ENCODE results near the gene KATNA1. TPM values are rescaled to one million over a fixed set of nuclear protein-coding genes. Genes with fewer than 3 reads are reported as not detected.

KATNA1 gene
- total and polyA plus RNA-seq, 9 of the 15 experiments (the other 6 are each of a cell fraction or from before 2014, with no cell fraction given), result 22.5 to 76.9 (median 45.0) TPM

DNA sequence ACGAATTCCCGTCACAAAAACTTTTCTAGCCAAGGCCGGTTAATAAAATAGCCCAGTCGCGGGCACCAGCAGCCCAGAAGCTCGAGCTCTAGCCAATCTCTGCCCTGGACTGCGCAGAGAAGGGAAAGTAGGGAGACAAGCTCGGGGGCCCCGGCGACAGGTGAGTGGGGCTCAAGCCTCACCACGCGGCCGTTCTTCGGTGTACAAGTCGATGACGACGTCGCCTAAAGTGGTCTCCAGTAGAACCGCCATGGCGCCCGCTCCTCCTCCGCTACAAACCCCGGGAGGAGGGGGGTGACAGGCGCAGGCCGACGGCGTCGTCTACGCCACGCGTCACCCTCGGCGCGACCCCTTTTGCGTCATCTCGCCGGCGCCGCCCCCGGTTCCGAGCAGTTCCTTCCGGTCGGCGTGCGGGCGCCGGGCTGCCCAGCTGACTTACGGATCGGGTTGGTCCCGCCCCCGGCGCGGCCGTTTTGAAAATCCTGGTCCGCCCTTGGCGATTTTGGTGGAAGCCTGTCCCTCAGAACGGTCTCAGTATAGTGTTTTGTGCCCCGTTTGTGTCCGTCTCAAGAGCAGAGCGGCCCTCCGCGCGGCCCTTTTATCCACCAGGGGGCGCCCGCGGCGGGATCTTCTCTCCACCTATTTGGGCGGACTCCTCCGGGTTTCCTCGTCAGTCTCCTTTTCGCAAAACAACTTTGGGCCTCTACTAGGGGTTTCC lies 102.6 kb downstream of the KATNA1 start, which contains the start of gene PPIL4 (continued):
- TF ChIP-seq, protein P1, sequence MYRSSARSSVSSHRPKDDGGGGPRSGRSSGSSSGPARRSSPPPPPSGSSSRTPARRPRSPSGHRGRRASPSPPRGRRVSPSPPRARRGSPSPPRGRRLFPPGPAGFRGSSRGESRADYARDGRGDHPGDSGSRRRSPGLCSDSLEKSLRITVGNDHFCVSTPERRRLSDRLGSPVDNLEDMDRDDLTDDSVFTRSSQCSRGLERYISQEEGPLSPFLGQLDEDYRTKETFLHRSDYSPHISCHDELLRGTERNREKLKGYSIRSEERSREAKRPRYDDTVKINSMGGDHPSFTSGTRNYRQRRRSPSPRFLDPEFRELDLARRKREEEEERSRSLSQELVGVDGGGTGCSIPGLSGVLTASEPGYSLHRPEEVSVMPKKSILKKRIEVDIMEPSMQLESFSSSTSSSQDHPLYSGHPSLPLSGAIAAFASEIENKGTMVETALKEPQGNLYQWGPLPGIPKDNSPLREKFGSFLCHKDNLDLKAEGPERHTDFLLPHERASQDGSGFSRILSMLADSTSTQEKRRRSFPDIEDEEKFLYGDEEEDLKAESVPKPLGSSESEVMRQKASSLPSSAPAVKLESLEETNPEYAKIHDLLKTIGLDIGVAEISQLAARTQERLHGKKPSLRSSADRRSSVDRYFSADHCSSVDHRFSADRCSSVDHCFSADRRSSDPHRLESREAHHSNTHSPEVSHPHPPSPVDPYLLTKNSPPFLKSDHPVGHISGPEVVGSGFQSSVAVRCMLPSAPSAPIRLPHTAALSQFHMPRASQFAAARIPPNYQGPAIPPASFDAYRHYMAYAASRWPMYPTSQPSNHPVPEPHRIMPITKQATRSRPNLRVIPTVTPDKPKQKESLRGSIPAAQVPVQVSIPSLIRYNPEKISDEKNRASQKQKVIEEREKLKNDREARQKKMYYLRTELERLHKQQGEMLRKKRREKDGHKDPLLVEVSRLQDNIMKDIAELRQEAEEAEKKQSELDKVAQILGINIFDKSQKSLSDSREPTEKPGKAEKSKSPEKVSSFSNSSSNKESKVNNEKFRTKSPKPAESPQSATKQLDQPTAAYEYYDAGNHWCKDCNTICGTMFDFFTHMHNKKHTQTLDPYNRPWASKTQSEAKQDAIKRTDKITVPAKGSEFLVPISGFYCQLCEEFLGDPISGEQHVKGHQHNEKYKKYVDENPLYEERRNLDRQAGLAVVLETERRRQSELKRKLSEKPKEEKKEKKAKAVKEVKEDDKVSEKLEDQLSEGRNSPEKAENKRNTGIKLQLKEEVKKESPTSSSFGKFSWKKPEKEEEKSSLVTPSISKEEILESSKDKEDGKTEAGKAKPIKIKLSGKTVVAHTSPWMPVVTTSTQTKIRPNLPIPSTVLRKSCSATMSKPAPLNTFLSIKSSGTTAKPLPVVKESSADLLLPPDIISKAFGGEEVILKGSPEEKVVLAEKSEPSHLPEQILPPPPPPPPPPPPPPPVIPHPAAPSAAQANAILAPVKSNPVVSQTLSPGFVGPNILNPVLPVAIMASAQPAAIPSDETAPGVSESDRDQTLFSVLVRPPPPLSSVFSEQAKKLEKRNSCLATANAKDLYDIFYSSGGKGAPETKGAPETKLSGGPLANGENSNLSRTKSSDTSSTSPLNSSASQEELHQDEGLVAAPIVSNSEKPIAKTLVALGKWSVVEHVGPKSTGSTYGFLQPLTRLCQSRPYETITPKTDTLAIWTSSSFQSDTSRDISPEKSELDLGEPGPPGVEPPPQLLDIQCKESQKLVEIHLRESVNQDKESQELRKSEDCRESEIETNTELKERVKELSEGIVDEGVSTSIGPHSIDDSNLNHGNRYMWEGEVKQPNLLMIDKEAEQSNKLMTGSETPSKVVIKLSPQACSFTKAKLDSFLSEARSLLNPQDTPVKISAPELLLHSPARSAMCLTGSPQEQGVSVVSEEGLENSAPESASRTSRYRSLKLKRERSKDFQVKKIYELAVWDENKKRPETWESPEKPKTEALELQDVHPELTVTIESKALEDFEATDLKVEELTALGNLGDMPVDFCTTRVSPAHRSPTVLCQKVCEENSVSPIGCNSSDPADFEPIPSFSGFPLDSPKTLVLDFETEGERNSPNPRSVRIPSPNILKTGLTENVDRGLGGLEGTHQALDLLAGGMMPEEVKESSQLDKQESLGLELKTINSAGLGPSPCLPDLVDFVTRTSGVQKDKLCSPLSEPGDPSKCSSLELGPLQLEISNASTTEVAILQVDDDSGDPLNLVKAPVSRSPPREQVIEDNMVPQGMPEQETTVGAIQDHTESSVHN (IDR thresholded peaks at IDR 0.05; ENCODE audit: borderline replicate concordance in 1 of 2, low read depth in 1 of 2), result no peak
- TF ChIP-seq RBBP5 (IDR thresholded peaks at IDR 0.05; ENCODE audit: borderline replicate concordance, insufficient read depth, low read length, poor library complexity, severe bottlenecking), result peak; percentile 91
- TF ChIP-seq, protein P2, sequence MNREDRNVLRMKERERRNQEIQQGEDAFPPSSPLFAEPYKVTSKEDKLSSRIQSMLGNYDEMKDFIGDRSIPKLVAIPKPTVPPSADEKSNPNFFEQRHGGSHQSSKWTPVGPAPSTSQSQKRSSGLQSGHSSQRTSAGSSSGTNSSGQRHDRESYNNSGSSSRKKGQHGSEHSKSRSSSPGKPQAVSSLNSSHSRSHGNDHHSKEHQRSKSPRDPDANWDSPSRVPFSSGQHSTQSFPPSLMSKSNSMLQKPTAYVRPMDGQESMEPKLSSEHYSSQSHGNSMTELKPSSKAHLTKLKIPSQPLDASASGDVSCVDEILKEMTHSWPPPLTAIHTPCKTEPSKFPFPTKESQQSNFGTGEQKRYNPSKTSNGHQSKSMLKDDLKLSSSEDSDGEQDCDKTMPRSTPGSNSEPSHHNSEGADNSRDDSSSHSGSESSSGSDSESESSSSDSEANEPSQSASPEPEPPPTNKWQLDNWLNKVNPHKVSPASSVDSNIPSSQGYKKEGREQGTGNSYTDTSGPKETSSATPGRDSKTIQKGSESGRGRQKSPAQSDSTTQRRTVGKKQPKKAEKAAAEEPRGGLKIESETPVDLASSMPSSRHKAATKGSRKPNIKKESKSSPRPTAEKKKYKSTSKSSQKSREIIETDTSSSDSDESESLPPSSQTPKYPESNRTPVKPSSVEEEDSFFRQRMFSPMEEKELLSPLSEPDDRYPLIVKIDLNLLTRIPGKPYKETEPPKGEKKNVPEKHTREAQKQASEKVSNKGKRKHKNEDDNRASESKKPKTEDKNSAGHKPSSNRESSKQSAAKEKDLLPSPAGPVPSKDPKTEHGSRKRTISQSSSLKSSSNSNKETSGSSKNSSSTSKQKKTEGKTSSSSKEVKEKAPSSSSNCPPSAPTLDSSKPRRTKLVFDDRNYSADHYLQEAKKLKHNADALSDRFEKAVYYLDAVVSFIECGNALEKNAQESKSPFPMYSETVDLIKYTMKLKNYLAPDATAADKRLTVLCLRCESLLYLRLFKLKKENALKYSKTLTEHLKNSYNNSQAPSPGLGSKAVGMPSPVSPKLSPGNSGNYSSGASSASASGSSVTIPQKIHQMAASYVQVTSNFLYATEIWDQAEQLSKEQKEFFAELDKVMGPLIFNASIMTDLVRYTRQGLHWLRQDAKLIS (CRISPR knock-in tag; IDR thresholded peaks at IDR 0.05), result no peak; the same call in 1 of the 2 replicates
- no peak; the same call in none of the 2 replicates for TF ChIP-seq CC2D1A (IDR thresholded peaks at IDR 0.05)
- TF ChIP-seq HNRNPH1 (optimal IDR thresholded peaks at IDR 0.05; ENCODE audit: low read depth, low read length), result no peak
- TF ChIP-seq ZNF347 (CRISPR knock-in tag; IDR thresholded peaks at IDR 0.05; ENCODE audit: low read depth), result no peak
- TF ChIP-seq, protein P3, sequence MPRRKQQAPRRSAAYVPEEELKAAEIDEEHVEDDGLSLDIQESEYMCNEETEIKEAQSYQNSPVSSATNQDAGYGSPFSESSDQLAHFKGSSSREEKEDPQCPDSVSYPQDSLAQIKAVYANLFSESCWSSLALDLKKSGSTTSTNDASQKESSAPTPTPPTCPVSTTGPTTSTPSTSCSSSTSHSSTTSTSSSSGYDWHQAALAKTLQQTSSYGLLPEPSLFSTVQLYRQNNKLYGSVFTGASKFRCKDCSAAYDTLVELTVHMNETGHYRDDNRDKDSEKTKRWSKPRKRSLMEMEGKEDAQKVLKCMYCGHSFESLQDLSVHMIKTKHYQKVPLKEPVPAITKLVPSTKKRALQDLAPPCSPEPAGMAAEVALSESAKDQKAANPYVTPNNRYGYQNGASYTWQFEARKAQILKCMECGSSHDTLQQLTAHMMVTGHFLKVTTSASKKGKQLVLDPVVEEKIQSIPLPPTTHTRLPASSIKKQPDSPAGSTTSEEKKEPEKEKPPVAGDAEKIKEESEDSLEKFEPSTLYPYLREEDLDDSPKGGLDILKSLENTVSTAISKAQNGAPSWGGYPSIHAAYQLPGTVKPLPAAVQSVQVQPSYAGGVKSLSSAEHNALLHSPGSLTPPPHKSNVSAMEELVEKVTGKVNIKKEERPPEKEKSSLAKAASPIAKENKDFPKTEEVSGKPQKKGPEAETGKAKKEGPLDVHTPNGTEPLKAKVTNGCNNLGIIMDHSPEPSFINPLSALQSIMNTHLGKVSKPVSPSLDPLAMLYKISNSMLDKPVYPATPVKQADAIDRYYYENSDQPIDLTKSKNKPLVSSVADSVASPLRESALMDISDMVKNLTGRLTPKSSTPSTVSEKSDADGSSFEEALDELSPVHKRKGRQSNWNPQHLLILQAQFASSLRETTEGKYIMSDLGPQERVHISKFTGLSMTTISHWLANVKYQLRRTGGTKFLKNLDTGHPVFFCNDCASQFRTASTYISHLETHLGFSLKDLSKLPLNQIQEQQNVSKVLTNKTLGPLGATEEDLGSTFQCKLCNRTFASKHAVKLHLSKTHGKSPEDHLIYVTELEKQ (CRISPR knock-in tag; IDR thresholded peaks at IDR 0.05), result no peak
- TF ChIP-seq, protein P4, sequence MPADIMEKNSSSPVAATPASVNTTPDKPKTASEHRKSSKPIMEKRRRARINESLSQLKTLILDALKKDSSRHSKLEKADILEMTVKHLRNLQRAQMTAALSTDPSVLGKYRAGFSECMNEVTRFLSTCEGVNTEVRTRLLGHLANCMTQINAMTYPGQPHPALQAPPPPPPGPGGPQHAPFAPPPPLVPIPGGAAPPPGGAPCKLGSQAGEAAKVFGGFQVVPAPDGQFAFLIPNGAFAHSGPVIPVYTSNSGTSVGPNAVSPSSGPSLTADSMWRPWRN (IDR thresholded peaks at IDR 0.05; ENCODE audit: low read depth), result no peak
- TF ChIP-seq HNRNPUL1 (IDR thresholded peaks at IDR 0.05; ENCODE audit: low read length), result no peak
